Activated naive CD8-positive, alpha-beta T cell treated with anti-CD3 and anti-CD28 coated beads, Interleukin-2, amount 50 U/mL, for 24 hours (primary cell): ENCODE measurements around the gene LRIT2.

Source experiments
- ATAC-seq: fragments of 150-1000 bp; cut with Tn5 transposase; one replicate; pipeline ENCODE4 v1.10.0; 2021
- DNase-seq: peaks from one replicate; pipeline ENCODE4 v3.0.0; 2021
- H3K27ac Mint-ChIP-seq: one replicate; pipeline ENCODE4 v1.8.0; 2021; ENCODE audit warnings: mild to moderate bottlenecking, mixed read lengths
- H3K27me3 Mint-ChIP-seq: one replicate; pipeline ENCODE4 v1.8.0; 2021; ENCODE audit warnings: mixed read lengths
- H3K36me3 Mint-ChIP-seq: one replicate; pipeline ENCODE4 v1.8.0; 2021; ENCODE audit warnings: low read depth, mixed read lengths
- H3K4me1 Mint-ChIP-seq: one replicate; pipeline ENCODE4 v1.8.0; 2021; ENCODE audit warnings: mixed read lengths
- H3K4me3 Mint-ChIP-seq: one replicate; pipeline ENCODE4 v1.8.0; 2021; ENCODE audit warnings: mild to moderate bottlenecking, moderate library complexity, mixed read lengths
- H3K9me3 Mint-ChIP-seq: one replicate; pipeline ENCODE4 v1.8.0; 2021; ENCODE audit warnings: mixed read lengths

The LRIT2 gene

GRCh38 chr10:84225427-84226173 is at the start of gene LRIT2:
LRIT2 (minus strand) TSS chr10:84225544; CDS start chr10:84225520, 24 bp downstream.
- Mint-ChIP-seq H3K4me3 (no peak within 1 kb of the TSS), H3K4me1 (no peaks in the 10 kb centered on the region), H3K27me3 (peaks cover 16% of the 10 kb centered on the region), H3K9me3 (no peaks in the 10 kb centered on the region), H3K27ac (no peak within 1 kb of the TSS), H3K36me3 (no peaks in the 10 kb centered on the region)
- ATAC-seq: no peak
- DNase-seq: no peak

GRCh38 chr10:84270708-84271107 is 45.4 kb upstream of the LRIT2 start:
- Mint-ChIP-seq H3K27me3 (peaks cover 6% of the 10 kb centered on the region), H3K27ac (no peak overlapping the region), H3K9me3 (no peaks in the 10 kb centered on the region), H3K4me1 (peaks cover 8% of the 10 kb centered on the region), H3K36me3 (no peaks in the 10 kb centered on the region), H3K4me3 (no peak overlapping the region)
- ATAC-seq (no peak), DNase-seq (no peak)

GRCh38 chr10:84269773-84270172 is 44.4 kb upstream of the LRIT2 start:
- no peak for ATAC-seq

GRCh38 chr10:84269162-84269561 is 43.8 kb upstream of the LRIT2 start:
- Mint-ChIP-seq H3K36me3 (no peaks in the 10 kb centered on the region), H3K4me3 (no peak overlapping the region), H3K4me1 (peaks cover 18% of the 10 kb centered on the region), H3K9me3 (no peaks in the 10 kb centered on the region), H3K27me3 (peaks cover 6% of the 10 kb centered on the region), H3K27ac (no peak overlapping the region)
- no peak for ATAC-seq
- DNase-seq: no peak

More at GRCh38 chr10:84269773-84270172, 44.4 kb upstream of the LRIT2 start:
- H3K36me3 Mint-ChIP-seq: no peaks in the 10 kb centered on the region
- H3K4me1 Mint-ChIP-seq: peaks cover 14% of the 10 kb centered on the region
- peaks cover 3% of the 10 kb centered on the region for H3K27me3 Mint-ChIP-seq
- H3K4me3 Mint-ChIP-seq: no peak overlapping the region
- no peaks in the 10 kb centered on the region for H3K9me3 Mint-ChIP-seq
- DNase-seq: no peak
- H3K27ac Mint-ChIP-seq: no peak overlapping the region

- DNase-seq (peak; percentile 81), ATAC-seq (peak; percentile 84)
- H3K4me3 Mint-ChIP-seq: no peak overlapping the region
- H3K27ac Mint-ChIP-seq: no peak overlapping the region
- H3K9me3 Mint-ChIP-seq: no peaks in the 10 kb centered on the region
- peaks cover 13% of the 10 kb centered on the region for H3K27me3 Mint-ChIP-seq
- H3K36me3 Mint-ChIP-seq: no peaks in the 10 kb centered on the region
- peaks cover 18% of the 10 kb centered on the region for H3K4me1 Mint-ChIP-seq
Observed at GRCh38 chr10:84267503-84268126, 42.3 kb upstream of the LRIT2 start.

- DNase-seq (no peak), ATAC-seq (no peak)
- no peaks in the 10 kb centered on the region for H3K36me3 Mint-ChIP-seq
- H3K9me3 Mint-ChIP-seq: no peaks in the 10 kb centered on the region
- H3K27ac Mint-ChIP-seq: no peak overlapping the region
- H3K27me3 Mint-ChIP-seq: peaks cover 17% of the 10 kb centered on the region
- H3K4me3 Mint-ChIP-seq: no peak overlapping the region
- peaks cover 15% of the 10 kb centered on the region for H3K4me1 Mint-ChIP-seq
Observed at GRCh38 chr10:84265418-84265817, 40.1 kb upstream of the LRIT2 start.

GRCh38 chr10:84264611-84265141 is 39.3 kb upstream of the LRIT2 start:
- Mint-ChIP-seq H3K27me3 (peaks cover 20% of the 10 kb centered on the region), H3K27ac (no peak overlapping the region), H3K9me3 (no peaks in the 10 kb centered on the region), H3K4me1 (peaks cover 15% of the 10 kb centered on the region), H3K36me3 (no peaks in the 10 kb centered on the region), H3K4me3 (no peak overlapping the region)
- ATAC-seq (peak; percentile 91), DNase-seq (peak; percentile 77)

- Mint-ChIP-seq H3K36me3 (no peaks in the 10 kb centered on the region), H3K9me3 (no peaks in the 10 kb centered on the region)
- DNase-seq: no peak
Observed at GRCh38 chr10:84263716-84264115, 38.4 kb upstream of the LRIT2 start.

GRCh38 chr10:84262190-84262956 is 37.0 kb upstream of the LRIT2 start:
- DNase-seq: no peak
- H3K4me3 Mint-ChIP-seq: no peak overlapping the region
- H3K27me3 Mint-ChIP-seq: peaks cover 17% of the 10 kb centered on the region
- no peaks in the 10 kb centered on the region for H3K9me3 Mint-ChIP-seq
- ATAC-seq: no peak
- H3K4me1 Mint-ChIP-seq: peaks cover 12% of the 10 kb centered on the region
- H3K36me3 Mint-ChIP-seq: no peaks in the 10 kb centered on the region
- H3K27ac Mint-ChIP-seq: no peak overlapping the region

More at GRCh38 chr10:84263716-84264115, 38.4 kb upstream of the LRIT2 start:
- Mint-ChIP-seq H3K4me3 (no peak overlapping the region), H3K4me1 (peaks cover 15% of the 10 kb centered on the region), H3K27me3 (peaks cover 20% of the 10 kb centered on the region), H3K27ac (no peak overlapping the region)
- ATAC-seq: no peak

- Mint-ChIP-seq H3K4me3 (no peak overlapping the region), H3K27me3 (peaks cover 21% of the 10 kb centered on the region), H3K4me1 (peaks cover 10% of the 10 kb centered on the region), H3K36me3 (no peaks in the 10 kb centered on the region), H3K9me3 (no peaks in the 10 kb centered on the region), H3K27ac (no peak overlapping the region)
- ATAC-seq: no peak
- DNase-seq: no peak
Observed at GRCh38 chr10:84261236-84261915, 36.0 kb upstream of the LRIT2 start.

GRCh38 chr10:84258034-84258695 is 32.8 kb upstream of the LRIT2 start:
- H3K9me3 Mint-ChIP-seq: no peaks in the 10 kb centered on the region
- H3K4me3 Mint-ChIP-seq: no peak overlapping the region
- H3K36me3 Mint-ChIP-seq: no peaks in the 10 kb centered on the region
- no peak overlapping the region for H3K27ac Mint-ChIP-seq
- DNase-seq (no peak), ATAC-seq (no peak)
- no peaks in the 10 kb centered on the region for H3K4me1 Mint-ChIP-seq
- H3K27me3 Mint-ChIP-seq: peaks cover 17% of the 10 kb centered on the region

GRCh38 chr10:84257343-84258020 is 32.1 kb upstream of the LRIT2 start:
- Mint-ChIP-seq H3K27me3 (peaks cover 10% of the 10 kb centered on the region), H3K4me3 (no peak overlapping the region)
- no peak for DNase-seq

GRCh38 chr10:84256510-84257342 is 31.4 kb upstream of the LRIT2 start:
- H3K9me3 Mint-ChIP-seq: no peaks in the 10 kb centered on the region

More at GRCh38 chr10:84257343-84258020, 32.1 kb upstream of the LRIT2 start:
- ATAC-seq: no peak
- H3K27ac Mint-ChIP-seq: no peak overlapping the region
- no peaks in the 10 kb centered on the region for H3K36me3 Mint-ChIP-seq
- H3K9me3 Mint-ChIP-seq: no peaks in the 10 kb centered on the region
- H3K4me1 Mint-ChIP-seq: no peaks in the 10 kb centered on the region

More at GRCh38 chr10:84256510-84257342, 31.4 kb upstream of the LRIT2 start:
- no peaks in the 10 kb centered on the region for H3K36me3 Mint-ChIP-seq
- DNase-seq (peak; percentile 68), ATAC-seq (peak; percentile 47)
- no peak overlapping the region for H3K4me3 Mint-ChIP-seq
- peaks cover 7% of the 10 kb centered on the region for H3K27me3 Mint-ChIP-seq
- no peaks in the 10 kb centered on the region for H3K4me1 Mint-ChIP-seq
- H3K27ac Mint-ChIP-seq: no peak overlapping the region
